ENCODE results near the gene AGTPBP1.

DNA sequence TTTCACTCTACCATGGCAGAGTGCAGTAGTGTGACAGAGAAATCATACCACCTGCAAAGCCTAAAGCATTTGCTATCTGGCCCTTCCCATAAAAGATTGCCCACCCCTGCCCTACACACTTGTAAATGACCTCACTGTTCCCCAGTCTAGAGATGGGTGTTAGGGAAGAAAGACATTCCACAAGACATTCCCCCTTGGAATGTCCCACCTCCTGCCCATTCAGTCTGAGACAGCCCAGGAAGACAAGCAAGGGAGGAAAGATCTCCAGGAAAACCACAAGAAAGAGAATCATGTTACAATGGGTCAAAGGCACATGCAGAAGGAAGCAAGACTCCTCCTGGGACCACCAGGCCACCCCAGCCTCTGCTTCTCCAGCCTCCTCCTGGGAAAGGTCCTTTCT is 230.0 kb downstream of the AGTPBP1 start:
- no peak for TF ChIP-seq CTCF (conservative IDR thresholded peaks at IDR 0.05; ENCODE audit: low read length)
- TF ChIP-seq EZH2phosphoT487 (IDR thresholded peaks at IDR 0.05; ENCODE audit: borderline replicate concordance, low read depth, low read length): no peak
